GM23338 (cell line): Measurements from ENCODE around the gene MCC.

Experiments
- CREB1 ChIP-seq: fragments of 250-450 bp; sonication (Bioruptor Pico); IDR thresholded peaks from 2 replicates; pipeline ENCODE4 v1.5.0; 2020; ENCODE audit warnings: low read depth, mild to moderate bottlenecking, moderate library complexity
- EZH2 ChIP-seq: fragments of 200-600 bp; sonication (generic); IDR thresholded peaks from one replicate; pipeline ENCODE4 v1.8.0; 2017; ENCODE audit warnings: antibody characterized with exemption, mild to moderate bottlenecking, low read depth; ENCODE audit not compliant: unreplicated experiment
- EZH2phosphoT487 ChIP-seq: fragments of 200-600 bp; sonication (generic); IDR thresholded peaks from one replicate; pipeline ENCODE4 v1.8.1; 2018; ENCODE audit warnings: antibody characterized with exemption; ENCODE audit not compliant: unreplicated experiment
- JUNB ChIP-seq: IDR thresholded peaks from one replicate; pipeline ENCODE4 v1.6.1; 2016; ENCODE audit warnings: antibody characterized with exemption; ENCODE audit not compliant: unreplicated experiment
- NANOG ChIP-seq: IDR thresholded peaks from 2 replicates; pipeline ENCODE4 v1.6.1; 2016; ENCODE audit warnings: antibody characterized with exemption, borderline replicate concordance
- POLR2AphosphoS5 ChIP-seq: IDR thresholded peaks from 2 replicates; pipeline ENCODE4 v1.6.1; 2016; ENCODE audit warnings: antibody characterized with exemption, low read depth
- ZNF331 ChIP-seq: fragments of 250-450 bp; sonication (Bioruptor Pico); IDR thresholded peaks from 2 replicates; pipeline ENCODE4 v1.5.0; 2020; ENCODE audit warnings: low read depth, mild to moderate bottlenecking, moderate library complexity
- TF ChIP-seq, protein P1 (sequence below), 2 experiments: fragments of 200-600 bp in 1 of 2; sonication (generic) in 1 of 2; conservative IDR thresholded peaks; 2 replicates each; pipeline versions ENCODE4 v1.5.1 to v1.6.1; 2016 to 2017; ENCODE audit warnings: antibody characterized with exemption in 2 of 2, low read depth in 2 of 2, mild to moderate bottlenecking in 2 of 2, moderate library complexity in 1 of 2
- TF ChIP-seq, protein P2 (sequence below): IDR thresholded peaks from one replicate; pipeline ENCODE4 v1.6.1; 2018; ENCODE audit warnings: antibody characterized with exemption; ENCODE audit not compliant: unreplicated experiment

DNA sequence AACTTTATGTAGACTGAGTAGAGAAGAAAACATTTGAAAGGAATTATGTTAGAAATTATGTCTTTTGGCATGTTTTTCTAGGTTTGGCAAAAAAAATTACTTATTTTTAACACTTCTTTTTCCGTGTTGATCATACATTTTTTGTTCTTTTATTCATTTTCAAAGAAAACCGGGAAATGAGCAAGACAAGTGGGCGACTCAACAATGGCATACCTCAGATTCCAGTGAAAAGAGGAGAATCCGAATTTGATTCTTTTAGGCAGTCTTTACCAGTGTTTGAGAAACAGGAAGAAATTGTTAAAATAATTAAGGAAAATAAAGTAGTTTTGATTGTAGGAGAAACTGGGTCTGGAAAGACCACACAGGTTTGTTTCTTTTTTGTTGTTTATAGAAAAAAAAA is 38.2 kb upstream of the MCC start:
- TF ChIP-seq EZH2 (no peak), CREB1 (CRISPR knock-in tag) (no peak), POLR2AphosphoS5 (no peak), EZH2phosphoT487 (no peak), ZNF331 (CRISPR knock-in tag) (no peak), JUNB (no peak), NANOG (no peak)
- TF ChIP-seq, protein P1, sequence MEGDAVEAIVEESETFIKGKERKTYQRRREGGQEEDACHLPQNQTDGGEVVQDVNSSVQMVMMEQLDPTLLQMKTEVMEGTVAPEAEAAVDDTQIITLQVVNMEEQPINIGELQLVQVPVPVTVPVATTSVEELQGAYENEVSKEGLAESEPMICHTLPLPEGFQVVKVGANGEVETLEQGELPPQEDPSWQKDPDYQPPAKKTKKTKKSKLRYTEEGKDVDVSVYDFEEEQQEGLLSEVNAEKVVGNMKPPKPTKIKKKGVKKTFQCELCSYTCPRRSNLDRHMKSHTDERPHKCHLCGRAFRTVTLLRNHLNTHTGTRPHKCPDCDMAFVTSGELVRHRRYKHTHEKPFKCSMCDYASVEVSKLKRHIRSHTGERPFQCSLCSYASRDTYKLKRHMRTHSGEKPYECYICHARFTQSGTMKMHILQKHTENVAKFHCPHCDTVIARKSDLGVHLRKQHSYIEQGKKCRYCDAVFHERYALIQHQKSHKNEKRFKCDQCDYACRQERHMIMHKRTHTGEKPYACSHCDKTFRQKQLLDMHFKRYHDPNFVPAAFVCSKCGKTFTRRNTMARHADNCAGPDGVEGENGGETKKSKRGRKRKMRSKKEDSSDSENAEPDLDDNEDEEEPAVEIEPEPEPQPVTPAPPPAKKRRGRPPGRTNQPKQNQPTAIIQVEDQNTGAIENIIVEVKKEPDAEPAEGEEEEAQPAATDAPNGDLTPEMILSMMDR (conservative IDR thresholded peaks at IDR 0.05; ENCODE audit: low read depth in 2 of 2) = no peak
- TF ChIP-seq, protein P2, sequence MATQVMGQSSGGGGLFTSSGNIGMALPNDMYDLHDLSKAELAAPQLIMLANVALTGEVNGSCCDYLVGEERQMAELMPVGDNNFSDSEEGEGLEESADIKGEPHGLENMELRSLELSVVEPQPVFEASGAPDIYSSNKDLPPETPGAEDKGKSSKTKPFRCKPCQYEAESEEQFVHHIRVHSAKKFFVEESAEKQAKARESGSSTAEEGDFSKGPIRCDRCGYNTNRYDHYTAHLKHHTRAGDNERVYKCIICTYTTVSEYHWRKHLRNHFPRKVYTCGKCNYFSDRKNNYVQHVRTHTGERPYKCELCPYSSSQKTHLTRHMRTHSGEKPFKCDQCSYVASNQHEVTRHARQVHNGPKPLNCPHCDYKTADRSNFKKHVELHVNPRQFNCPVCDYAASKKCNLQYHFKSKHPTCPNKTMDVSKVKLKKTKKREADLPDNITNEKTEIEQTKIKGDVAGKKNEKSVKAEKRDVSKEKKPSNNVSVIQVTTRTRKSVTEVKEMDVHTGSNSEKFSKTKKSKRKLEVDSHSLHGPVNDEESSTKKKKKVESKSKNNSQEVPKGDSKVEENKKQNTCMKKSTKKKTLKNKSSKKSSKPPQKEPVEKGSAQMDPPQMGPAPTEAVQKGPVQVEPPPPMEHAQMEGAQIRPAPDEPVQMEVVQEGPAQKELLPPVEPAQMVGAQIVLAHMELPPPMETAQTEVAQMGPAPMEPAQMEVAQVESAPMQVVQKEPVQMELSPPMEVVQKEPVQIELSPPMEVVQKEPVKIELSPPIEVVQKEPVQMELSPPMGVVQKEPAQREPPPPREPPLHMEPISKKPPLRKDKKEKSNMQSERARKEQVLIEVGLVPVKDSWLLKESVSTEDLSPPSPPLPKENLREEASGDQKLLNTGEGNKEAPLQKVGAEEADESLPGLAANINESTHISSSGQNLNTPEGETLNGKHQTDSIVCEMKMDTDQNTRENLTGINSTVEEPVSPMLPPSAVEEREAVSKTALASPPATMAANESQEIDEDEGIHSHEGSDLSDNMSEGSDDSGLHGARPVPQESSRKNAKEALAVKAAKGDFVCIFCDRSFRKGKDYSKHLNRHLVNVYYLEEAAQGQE = no peak
